HG03378 (cell line): ENCODE data around the gene TBX15.

Experiments
- ATAC-seq: cut with Tn5 transposase; IDR thresholded peaks from one replicate; pipeline ENCODE4 v1.9.1; 2021; ENCODE audit warnings: mild to moderate bottlenecking, moderate library complexity; ENCODE audit not compliant: unreplicated experiment

TBX15 gene

DNA sequence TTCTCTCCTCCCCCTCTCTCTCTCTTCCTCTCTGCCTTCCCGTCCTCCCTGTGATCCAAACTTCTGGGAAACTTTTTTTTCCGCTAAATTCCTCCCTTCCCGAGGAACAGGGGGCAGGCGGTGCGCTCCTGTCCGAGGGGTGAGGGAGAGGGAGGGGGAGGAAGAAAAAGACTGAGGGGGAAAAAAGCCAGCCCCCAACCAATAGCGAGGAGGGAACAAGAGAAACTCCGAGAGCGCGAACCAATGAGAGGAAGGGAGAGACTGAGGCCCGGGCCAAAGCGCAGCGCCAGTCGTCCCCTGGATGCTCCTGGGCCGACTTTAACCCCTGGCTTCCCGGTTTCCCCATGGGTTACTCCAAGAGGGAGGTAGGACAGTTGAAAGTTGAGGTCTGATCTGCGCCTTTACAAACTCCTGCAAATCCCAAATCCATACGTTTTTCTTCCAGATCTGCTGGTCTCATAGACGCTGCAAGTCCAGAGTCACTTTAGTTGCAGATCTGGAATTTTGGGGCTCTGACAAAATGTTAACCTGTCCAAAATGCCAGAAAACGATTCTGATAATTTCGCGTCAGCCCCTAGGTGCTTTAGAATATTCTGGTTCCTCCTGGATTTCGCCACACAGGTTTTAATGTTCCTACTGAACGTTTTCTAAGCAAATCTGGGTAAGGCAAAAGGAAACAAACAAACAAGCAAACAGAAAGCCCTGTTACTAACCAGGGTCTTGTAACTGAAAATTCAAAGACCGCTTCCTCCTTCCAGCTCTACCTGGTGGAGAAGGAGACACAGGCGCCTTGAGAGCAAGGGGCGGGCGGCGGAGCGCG lies at the start of gene TBX15:
TSS of gene TBX15 (minus strand) at position 158 of the 820 bp plus-strand sequence. CDS start 548 bp downstream, outside the sequence.
- ATAC-seq, result no peak

DNA sequence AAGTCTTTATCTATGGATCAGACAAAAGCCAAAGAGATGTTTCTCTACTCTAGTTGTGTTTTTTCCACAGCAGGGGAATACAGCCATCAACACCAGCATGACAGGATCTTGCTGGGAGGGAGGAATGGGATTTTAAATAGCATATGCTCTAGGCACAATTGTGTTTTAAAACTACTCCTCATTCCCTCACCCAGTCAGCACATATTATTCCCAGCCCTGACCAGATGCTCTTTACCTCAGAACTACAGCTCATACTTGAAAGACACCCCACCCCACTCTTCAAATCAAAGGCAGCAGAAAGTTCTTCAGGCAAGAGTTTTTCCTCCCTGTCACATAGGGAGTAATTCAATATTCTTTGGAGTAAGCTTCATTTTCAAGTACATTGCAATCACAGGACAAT lies 46.2 kb upstream of the TBX15 start:
- no peak for ATAC-seq

DNA sequence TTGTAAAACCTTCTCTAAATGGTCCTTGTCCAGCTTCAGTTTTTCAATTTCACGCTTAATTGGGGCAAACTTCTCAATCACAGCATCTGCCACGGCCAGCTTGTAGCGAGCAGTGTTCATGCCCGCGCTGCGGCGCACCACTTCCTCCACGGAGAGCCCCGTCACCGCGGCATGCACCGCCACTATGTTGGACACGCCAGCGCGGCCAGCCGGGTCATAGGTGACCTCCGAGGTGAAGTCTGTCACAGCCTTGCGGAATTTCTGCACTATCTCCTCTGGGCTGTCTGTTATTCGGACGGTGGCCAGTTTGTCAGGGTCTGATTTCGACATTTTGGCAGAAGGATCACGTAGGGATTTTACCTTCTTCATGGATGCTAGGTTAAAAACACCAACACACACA lies 44.8 kb upstream of the TBX15 start:
- ATAC-seq, result no peak

DNA sequence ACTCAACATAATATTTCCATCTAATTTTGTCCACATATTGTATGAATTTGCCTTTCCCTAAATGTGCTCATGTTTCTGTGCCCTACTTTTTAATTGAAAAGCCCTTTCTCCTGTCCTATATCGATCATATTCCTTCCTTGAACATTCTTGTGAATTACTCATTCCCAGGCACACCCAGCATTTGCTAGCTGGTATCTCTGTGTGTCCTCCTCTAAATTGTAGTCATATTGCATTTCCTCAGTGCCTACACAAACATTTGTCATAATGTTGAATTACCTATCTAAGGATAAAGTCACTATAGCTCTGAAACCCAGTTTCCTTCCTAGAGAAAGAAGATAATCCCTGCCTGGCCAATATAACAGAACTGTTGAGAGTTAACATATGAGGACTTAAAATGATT lies 39.6 kb upstream of the TBX15 start:
- no peak for ATAC-seq

DNA sequence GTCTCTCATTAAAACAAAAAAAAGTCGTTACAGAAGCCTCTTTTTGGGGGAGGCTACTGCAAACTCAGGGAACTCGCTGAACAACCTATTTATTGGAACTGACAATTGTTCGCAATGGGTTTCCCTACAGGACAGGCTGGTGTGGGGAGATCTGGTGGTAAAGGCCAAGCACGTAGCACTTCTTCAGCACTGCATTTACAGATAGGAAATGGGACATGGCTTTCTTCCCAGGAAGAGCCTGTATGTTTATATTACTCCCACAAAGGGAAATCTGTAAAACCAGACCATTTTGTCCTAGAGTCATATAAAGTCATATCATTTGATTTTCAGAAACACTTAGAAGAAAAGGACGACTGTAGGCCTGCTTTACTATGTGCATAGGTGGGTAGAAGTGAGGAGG lies 38.8 kb upstream of the TBX15 start:
- ATAC-seq, result no peak

DNA sequence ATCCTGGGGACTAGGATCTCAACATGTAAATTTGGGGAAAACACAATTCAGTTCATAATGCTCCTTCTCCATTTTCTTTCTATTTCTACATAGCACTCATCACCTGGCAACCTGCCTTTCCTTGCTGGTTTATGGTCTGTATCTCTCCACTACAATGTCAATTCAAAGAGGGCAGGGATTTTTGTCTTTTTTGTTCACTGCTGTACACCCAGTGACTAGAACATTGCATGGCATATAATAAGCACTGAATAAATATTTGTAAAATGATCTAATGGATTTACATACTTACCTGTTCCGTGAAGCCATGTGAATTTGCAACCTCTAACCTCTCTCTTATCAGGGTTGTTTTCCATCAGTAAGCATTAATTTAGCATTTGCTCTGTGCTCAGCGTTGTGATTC lies 27.4 kb upstream of the TBX15 start:
- no peak for ATAC-seq

DNA sequence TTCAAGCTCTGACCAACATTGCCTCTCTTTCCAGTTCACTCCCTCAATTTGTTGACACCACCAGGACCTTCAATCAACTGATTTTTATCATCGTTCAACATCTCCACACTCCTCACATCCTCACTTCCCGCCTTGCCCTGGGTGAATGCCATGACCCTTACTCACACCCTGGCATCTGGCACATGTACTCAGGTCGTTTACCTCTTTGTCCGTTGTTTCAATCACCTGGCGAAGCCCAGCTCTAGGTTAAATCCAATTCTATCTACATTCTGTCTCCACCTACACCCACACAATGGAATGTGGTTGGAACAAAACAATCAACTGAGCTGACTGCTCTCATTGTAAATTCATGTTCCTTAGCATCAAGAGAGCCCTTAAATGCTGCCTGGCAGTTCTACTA lies 24.2 kb upstream of the TBX15 start:
- no peak for ATAC-seq

DNA sequence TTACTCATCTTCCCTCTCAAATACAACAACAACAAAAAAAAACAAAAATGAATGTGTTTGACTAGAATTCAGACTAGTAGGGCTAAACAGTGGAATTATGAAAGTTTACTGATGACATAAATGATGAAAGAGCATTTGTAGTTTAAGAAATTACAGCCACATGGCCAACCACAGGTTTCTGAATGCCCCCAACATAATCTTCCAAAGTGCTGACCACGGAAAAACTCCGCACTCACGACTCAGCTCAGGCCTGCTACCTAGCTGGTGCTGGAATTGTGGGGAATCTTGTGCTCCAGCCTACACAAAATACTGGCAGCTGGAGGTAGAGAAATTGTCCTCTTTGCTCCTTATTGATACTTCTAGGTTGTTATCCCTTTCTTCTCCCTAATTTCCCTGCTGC lies 23.6 kb upstream of the TBX15 start:
- ATAC-seq, result no peak

DNA sequence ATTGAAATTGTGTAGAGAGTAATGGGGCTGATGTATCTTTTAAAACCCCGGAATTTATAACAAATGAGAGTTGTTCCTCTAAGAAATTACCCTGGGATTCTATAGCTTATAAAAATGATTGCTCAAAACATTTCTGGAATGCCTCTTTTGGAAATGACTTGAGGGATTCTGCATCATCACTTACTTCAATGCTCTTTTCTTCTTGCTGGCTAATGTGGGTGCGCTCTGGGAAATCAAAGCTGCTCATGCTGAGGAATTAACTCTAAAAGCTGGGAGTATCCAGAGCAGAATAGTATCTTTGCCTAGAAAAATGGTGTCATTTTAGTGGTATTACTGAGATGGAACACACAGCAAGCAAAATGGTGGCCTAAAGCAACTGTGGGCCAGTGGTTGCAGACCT lies 23.0 kb upstream of the TBX15 start:
- ATAC-seq, result no peak

DNA sequence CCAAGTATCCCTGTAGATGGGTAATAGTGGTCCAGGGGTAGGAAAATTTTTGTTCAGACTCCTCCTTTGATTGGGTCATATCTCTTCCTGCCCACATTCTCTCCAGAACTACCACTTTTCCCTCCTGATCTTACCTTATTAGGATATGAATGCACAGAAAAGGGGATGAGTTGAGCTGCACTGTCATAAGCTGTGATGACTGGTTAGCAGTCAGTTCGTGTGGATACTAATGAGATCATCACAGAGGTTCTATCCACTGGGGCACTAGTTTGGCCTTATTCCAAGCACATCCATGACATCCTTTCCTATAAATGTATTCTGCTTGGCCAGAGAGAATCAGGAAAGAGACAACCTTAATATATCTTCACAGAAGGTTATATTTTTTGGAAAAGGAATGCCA lies 22.1 kb upstream of the TBX15 start:
- no peak for ATAC-seq

DNA sequence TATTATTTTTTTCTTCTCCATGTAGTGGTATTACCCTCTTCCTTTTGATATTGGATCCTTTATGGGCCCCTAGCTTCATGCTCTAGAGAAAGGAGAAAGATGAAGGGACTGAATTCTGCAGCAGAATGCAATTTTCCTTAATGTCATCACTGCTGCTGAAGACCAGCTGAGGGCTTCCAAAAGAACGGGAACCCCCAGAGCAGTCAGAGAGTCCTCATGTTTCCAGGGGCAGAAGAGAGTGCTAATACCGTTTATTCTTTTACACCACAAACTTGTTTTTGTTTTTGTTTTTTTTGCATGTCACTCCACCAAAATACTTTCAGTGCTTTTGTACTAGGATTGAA lies 21.1 kb upstream of the TBX15 start:
- no peak for ATAC-seq

DNA sequence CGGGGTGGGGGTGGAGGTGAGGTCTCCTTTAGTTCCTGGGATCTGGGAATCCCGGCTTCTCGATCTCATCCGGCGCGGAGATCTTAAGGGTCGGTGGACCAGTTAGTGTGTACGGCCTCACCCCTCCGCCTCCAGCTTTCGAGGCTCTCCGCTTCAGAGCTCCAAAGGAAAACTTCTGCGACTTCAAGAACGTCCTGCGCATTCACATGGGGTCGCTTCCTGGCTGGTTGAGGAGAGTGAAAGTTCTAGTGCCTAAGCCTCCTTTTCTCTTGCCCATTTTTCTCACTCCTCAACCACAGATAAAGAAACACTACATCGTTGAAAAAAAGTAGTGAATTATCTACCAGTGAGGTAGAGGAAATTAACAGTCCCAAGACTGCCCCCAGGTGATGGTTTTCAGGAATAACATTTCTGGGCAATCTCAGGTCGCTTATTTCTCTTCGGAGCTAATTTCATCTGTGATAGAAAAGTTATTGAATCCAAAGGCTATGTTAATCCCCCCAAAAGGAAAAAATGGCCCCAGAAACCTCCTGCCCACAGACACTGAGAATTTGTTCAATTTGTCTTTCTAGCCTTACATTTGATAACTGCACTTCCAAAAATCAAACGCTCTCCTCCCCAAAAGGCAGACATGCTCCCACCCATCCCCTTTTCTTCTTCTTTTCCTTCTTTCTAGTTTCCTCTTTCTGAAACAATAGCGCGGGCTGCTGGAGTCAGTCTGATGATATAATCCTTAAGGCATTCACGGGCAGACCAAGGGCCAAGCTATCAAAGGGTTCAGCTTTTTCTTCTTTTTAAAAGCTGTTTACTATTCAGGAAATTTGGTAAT lies 20.6 kb upstream of the TBX15 start:
- peak; percentile 74 for ATAC-seq

DNA sequence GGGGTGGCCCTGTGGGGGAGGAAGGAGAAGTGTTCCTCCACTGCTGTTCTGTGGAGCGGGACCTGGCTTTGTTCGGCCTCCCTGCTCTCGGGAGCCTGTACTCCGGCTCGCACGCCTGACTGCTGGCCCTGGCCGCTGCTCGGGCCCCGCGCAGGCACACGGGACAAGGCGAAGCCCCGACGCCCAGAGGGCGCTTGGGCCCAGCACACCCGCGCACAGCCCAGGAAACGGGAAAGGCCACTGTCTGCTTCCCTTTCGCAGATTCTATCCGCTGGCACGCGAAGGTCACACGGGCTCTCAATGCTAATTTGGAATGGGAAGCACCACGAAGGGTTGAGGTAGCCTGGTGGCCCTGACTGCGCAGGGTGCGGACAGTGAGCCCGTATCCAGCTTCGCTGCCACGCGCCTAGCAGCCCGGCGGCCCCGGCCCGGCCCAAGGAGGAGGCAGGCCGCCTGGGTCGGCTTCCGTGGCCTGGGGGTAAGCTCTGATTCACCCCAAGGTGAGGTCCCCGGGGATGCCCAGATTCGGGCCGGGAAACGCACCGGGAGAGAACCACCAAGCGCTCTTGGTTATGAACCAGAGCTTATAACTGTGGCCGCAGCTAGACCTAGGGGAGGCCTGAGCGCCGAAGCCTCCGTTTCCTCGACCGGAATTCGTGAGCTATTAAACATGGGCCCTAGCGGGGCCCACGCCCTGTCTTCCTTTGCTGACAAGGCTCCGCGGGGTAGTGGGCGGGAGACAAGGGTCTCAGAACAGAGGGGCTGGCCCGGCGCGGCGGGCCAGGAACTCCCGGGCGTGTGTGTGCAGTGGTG lies 19.7 kb upstream of the TBX15 start:
- no peak for ATAC-seq

DNA sequence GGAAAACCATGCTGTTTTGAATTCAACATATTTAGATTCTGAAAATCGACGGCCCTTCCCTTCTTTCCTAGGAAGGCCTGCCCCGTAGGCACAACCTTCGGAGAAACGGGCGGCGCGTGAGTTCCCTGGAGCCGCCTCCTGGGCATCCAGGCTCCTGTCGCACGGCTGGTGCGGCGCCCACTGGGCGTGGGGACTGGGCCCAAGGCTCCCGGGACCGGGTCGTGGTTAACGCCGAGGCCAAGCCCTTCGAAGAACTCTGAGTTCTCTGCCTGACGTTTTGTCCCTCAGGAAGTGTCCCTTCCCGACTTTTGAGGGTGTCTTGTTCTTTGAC lies 19.2 kb upstream of the TBX15 start:
- ATAC-seq, result no peak

DNA sequence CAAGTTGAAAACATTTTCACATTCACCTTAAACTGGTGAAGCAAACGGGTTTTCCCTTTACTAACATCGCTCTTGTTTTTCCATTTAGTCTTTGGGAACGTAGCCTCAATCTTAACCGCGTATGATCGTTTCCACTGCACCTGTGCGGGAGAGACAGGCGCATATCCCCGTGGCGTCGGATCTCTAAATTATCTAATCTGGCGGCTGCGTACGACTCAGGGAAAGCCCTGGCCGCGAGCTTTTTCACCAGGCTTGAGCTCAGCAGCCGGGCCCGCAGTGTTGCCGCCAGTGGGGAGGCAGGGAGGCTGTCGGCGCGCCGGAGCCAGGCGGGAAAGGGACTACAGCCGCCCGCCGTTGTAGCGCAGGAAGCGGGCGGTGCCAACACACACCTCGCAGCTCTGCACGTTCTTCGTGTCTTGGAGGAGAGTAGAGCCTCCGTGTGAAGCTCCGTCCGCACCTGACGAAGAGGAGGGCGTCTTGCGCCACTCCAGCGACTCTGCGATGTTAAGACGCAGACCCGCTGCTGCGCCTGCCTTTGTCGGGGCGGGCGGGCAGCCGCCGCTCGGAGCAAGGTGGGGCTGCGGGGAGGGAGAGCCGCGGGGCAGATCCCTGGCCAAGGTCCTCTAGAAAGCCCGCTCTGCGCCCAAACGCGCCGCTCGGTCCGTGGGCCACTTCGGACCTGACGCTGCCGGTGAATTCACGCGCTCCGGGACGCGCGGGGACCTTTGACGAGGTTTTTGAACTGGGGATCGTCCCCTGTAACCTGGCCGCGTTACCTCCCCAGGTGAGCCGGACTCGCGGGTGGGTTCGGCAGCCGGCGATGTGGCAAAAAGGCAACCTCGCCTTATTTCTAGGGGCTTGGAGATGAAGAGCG lies 18.5 kb upstream of the TBX15 start:
- no peak for ATAC-seq

DNA sequence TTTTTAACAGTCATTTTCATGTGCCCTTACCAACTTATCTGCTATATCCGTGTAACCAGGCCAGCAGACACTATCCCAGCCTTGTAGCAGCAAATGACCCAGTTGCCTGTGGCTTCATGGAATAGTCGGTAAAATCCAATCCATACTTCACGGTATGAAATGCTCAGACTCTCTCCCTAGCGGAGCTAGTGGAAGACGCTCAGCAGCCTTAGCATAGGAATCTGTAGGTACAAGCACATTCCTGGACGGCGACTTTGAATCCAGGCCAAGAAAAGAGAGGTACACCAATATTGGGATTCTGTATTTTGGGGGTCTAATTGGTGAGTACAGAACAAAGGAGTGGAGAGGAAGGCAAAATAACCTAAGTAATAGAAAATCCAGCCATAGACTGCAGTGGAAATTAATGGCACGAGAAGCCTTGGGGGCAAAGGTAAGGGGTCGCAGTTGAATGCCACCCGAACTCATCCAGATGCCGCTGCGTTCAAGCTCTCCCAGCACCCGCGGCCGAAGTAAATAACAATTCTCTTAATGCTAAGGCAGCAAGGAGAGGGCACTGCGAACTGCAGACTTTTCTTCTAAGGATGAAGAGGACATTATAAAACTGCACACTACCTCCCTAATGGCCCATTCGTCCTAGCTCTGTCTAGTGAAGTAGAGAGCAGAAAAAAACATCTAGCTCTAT lies 17.7 kb upstream of the TBX15 start:
- no peak for ATAC-seq

DNA sequence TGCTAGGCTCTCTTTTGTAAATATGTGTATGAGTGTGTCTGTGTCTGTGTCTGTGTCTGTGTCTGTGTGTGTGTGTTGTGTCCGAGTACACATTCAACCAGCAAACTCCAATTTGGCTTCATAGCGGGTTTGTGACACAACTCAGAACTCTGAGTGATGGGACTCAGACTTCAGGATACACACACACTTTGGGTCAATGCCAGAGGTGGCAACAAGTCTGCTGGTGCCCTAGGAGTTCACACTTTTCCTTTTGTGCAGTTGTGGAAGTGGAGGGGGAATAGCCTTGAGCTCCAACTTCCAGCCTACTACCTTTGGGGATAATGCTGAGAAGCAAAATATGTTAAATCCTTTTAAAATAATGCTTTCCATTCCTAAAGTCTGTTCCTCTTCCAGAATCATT lies 16.6 kb upstream of the TBX15 start:
- ATAC-seq, result no peak

DNA sequence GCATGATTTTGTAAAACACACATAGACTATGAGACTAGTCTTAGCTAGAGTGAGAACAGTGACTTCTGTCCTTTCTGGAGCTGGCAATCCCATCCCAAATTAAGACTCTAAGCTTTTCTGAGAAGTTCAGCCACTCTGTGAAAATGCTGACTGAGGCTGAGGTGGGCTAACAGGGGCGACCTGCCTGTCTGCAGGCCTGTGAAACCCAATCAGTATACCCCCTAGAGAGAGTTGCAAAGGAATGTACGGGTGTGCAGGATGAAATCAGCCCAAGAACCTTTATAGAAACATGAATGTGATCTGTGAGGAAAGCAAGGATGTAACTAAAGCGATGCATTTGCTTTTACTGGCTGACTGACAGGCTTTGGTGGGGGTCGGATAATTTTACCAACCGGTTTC lies 16.0 kb upstream of the TBX15 start:
- no peak for ATAC-seq

DNA sequence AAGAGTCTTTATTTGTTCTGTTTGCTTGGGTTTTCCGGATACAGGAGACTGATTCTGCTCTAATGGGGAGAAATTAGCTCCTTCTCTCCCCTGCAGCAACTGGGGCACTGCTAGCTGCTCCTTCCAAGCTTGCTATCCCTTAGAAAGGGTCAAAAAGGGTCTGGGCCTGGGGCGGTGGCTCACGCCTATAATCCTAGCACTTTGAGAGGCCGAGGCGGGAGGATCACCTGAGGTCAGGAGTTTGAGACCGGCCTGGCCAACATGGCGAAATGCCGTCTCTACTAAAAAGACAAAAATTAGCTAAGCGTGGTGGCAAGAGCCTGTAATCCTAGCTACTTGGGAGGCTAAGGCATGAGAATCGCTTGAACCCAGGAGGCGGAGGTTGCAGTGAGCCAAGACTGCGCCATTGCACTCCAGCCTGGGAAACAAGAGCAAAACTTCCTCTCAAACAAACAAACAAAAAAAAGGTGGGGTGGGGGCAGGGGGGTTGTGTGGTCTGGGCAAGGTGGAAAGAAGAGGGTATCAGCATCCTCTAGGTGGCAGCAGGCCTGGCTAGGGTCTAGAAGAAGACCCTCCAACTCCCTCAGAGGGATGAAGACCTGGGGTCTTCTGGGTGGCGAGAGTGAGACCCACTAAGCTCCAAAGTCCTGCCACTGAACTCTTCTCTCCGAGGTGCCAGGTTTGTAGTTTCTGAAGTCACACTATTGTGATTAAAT lies 15.4 kb upstream of the TBX15 start:
- ATAC-seq, result no peak
